ENCODE measurements around the gene RAPGEF1.
"Not testable (repeated sequence)": the region's sequence is repeated elsewhere in the genome, so short reads cannot be mapped to it uniquely, and the experiment has no call there.

The RAPGEF1 gene

GRCh38 chr9:131727795-131728545 is 11.9 kb downstream of the RAPGEF1 start:
- DNase-seq, result no peak

DNA sequence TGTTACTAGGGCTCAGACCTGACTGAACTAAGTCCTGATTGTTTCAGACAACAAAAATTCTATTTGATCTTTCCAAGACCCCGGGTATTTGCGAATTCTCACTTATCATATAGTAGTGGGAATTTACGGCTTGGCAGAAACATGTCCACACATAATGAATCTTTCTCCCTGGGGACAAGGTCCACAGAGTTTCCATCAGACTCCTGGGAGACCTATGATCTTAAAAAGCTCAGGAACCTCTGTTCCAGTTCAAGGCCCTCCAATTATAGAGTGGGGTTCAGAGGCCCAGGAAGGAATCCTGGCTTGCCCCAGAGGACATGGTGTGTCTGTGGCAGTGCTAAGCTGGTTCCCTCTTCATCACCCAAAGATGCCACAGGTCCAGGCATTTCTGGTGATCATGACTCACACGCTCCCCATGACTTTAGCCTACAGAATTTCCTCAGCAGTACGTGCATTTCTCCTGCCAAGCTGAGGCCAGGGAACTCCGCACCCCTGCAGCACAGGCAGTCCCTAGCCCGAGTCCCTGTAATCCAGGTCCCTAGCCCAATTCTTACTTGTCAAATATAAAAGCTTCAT is 12.6 kb downstream of the RAPGEF1 start:
- peak; percentile 66 for DNase-seq

GRCh38 chr9:131724683-131725082 is 15.2 kb downstream of the RAPGEF1 start:
- no peak for DNase-seq

DNA sequence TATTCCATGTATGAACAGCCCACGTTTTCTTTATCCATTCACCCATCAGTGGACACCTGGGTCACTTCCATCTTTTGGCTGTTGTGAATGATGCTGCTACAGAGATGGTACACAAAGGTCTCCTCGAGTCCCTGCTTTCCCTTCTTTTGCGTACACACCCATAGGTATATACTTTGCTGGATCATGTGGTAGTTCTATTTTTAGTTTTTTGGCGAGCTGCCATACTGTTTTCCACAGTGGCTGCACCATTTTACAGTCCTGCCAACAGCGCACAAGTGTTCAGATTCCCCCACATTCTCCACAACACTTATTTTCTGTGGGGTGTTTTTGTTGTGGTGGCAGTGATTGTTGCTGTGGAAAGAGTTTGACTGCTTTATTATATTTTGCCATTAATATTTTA is 16.2 kb downstream of the RAPGEF1 start:
- no peak for DNase-seq

GRCh38 chr9:131722255-131722654 is 17.6 kb downstream of the RAPGEF1 start:
- DNase-seq, result no peak

GRCh38 chr9:131721076-131721475 is 18.8 kb downstream of the RAPGEF1 start:
- DNase-seq, result no peak

GRCh38 chr9:131720330-131720729 is 19.5 kb downstream of the RAPGEF1 start:
- no peak for DNase-seq

DNA sequence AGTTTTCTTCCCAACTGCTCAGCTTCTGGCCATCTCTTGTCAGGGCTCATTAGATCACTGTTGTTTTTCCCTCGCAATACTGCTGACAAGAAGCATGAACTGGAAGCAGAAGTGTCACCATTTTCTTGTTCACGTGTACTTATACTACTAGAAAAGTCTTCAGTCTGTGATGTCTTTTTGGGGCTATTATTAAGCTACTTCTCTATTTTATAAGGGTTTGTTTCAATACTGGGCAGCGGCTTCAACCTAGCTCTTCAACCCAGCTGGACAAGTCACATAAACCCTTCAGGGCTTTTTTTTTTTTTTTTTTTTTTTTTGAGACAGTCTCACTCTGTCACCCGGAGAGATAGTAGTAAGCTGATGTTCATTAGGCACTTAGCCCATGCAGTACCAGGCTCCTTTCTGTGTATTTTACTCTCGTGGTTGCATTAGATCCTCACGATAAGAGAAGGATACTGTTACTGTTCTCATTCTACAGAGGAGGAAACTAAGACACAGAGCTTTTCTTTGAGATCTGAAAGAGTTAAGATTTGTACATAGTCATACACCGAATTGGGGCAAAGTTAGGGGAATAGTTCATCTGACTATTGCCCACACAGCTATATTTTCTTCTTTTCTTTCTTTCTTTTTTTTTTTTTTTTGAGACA is 20.5 kb downstream of the RAPGEF1 start:
- DNase-seq, result no peak

GRCh38 chr9:131717719-131718460 is 22.0 kb downstream of the RAPGEF1 start:
- no peak for DNase-seq

DNA sequence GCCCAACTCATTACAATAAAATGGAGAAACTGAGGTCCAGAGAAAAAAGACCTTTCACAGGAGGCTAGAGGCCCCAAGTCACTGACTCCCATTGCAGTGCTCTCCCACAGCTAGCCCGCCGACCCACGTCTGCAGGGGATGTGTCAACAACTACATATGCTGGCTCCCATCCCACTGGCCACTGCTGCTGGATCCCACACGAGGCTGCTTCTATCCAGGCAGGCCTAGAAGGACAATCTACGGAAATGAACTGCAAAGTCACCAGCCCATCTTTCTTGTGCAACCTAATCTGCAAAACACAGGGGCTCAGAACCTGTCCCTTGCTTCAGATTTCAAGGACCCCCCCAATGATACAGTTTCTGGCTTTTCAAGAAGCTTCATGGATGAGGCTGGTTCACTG is 24.0 kb downstream of the RAPGEF1 start:
- no peak for DNase-seq

DNA sequence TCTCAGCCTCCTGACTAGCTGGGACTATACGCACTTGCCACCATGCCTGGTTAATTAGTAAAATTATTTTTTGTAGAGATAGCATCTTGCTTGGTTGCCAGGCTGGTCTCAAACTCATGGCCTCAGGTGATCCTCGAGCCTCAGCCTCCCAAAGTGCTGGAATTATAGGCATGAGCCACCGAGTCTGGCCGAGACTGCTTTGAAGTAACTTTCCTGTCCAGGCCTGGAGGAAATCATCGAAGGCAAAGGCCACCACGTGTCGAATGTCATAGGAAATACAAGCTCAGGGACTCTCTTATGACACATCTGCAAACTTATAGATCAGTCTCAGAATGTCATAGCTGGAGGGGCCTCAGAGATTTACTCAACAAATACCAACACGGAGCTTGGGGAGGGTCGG is 25.1 kb downstream of the RAPGEF1 start:
- no peak for DNase-seq

- DNase-seq, result peak; percentile 70
Measured at GRCh38 chr9:131714161-131714646, 25.7 kb downstream of the RAPGEF1 start.

DNA sequence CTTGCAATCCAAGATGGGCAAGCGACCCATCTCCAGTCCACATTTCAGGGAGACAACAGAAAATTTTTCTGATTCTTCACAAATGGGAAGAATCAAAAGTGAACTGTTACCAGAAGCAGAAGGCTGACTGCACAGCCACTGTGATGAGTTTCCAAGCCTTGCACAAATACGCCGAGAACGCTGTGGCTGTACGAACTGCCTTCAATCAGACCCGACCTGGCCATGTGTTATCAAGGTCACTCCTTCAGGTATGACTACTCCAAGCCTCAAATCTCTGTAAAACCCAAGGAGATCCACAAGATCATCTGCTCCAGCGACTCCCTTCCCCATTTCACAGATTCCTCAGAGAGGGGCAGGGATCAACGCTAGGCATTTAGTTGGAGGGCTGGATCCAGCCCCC is 26.9 kb downstream of the RAPGEF1 start:
- DNase-seq, result no peak

DNA sequence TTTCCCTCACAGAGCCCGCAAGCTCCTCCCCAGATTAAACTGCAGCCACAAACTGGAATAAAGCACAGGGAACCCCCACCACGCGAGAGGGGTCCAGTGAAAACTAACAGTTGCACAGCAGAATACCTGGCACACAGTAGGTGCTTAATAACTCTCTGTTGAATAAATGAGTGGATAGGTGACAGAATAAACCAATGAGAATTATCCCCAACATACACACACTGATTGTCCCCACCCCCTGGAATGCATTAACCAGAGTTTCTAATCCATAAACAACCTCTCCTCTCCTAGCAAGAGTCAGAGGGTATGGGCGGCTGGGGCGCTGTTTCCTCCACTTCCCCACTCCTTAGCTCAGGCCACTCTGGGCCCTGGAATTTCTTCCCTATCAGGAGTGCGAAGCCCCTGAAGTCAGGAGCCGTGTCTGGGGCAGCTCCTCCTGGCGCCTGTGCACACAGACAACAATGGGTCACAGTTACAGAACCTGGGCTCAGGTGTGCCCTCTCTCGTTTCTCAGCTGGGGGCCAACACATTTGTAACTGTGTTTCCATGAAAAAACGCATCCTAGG is 27.6 kb downstream of the RAPGEF1 start:
- DNase-seq, result no peak

DNA sequence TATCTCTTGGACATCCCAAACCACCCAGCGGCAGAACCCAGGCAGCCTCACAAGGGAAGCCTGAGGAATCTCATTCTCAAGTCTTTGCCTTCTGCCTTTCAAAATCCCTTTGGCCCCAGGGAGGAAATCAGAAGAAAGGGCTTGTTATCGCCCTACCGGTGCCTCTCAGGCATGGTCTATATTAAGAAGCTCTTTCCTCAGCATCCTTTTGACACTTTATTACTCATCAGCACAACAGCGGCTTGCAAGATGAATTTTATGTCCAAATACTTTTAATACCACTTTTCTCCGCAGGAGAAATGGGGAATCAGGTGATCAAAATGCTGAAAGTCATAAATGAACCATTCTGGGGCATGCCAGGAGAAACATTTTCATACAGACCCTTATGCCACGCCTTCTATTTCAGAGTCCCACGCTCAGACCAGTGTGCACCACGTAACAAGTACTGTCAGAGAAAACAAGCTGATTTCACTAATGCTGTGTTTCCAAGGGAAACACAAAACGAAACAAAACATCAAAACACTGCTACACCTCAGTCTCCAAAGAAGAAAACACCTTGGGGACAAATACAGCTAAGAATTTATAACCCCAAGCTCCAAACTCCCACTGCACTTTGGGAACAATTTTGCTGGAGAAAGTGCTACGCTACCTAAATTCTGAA is 30.0 kb downstream of the RAPGEF1 start:
- peak; percentile 64 for DNase-seq

DNA sequence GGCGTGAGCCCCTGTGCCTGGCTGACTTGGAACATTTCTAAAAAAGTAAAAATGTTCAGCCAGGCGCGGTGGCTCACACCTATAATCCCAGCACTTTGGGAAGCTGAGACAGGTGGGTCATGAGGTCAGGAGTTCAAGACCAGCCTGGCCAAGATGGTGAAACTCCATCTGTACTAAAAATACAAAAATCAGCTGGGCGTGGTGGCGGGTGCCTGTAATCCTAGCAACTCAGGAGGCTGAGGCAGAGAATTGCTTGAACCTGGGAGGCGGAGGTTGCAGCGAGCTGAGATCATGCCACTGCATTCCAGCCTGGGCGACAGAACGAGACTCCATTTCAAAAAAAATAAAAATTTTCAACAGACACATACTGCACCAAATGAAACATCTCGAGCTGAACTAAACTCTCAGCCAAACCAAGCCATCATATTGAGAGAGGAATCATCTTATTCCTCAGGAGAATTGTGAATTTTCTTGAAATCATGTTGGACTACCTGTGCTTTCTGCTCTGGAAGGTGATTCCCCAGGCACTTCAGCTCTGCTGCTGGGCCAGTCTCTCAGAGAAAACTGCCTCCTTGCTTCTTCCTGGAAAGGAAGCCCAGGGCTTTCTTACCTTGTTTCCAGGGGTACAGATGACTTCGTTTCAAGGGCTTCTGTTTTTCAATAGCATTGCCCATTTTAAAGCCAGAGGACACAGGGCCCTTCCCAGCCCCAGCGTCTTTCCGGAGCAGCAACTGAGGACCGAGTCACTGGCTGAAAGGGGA is 30.7 kb downstream of the RAPGEF1 start:
- not testable (repeated sequence) for DNase-seq

DNA sequence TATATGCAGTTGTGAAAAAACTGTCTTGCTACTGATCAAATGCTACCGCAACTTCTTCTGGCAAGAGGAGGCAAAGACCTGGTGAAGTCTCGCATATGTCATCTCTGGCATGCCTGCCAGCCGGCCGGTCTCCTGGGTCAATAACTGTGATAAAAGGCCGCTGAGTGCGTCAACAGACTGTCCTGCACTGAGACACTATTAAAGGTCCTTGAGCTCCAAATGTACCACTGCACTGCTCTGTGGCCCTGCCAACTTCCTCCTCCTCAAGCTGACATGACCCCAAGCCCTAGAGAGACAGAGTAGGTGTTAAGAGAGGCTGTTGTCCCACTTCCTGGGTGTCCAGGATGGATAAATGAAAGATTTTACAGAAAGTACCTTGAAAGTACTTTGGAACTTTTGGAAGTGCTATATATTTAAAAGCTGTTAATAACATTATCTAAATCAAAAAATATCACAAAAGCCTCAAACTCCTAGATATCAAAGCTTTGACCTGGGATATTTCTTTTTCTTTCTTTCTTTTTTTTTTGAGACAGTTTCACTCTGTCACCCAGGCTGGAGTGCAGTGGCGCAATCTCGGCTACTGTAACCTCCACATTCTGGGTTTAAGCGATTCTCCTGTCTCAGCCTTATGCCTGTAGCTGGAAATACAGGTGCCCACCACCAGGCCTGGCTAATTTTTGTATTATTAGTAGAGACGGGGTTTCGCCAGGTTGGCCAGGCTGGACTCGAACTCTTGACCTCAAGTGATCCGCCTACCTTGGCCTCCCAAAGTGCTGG is 31.5 kb downstream of the RAPGEF1 start:
- no peak for DNase-seq

GRCh38 chr9:131707733-131708157 is 32.1 kb downstream of the RAPGEF1 start:
- peak; percentile 85 for DNase-seq

DNA sequence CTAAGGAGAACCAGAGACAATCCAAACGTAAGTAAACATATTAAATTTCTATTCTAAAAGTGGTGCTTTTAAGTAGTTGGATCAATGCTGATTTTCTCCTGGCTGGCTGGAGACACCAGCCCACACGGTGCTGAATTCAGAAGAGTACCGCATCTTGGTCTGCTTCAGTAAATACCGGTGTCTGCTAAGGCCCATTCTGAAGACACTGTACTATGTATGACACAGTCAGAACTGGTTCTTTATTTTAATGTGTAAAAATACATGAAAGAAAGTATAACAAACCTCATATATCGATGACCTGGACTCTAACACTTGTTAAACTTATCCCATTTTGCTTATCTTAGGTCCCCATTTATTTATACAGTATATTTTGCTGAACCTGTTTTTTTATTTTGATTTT is 32.8 kb downstream of the RAPGEF1 start:
- no peak for DNase-seq

- DNase-seq, result no peak
Measured at GRCh38 chr9:131706608-131706970, 33.3 kb downstream of the RAPGEF1 start.

GRCh38 chr9:131704988-131705387 is 34.9 kb downstream of the RAPGEF1 start:
- no peak for DNase-seq
